A549 (cell line): ENCODE measurements around the gene ARL10.

Experiments
- EP300 ChIP-seq, 2 experiments: fragments of >200 bp; sonication (Bioruptor Twin); formaldehyde crosslinking; IDR thresholded peaks; 2 replicates in 1 of 2; 3 replicates in 1 of 2; pipeline ENCODE4 v1.6.1; 2016 to 2017
- POLR2A ChIP-seq: IDR thresholded peaks from 2 replicates; pipeline ENCODE4 v1.6.1; 2012; ENCODE audit warnings: mild to moderate bottlenecking, low read length
- POLR2AphosphoS2 ChIP-seq: conservative IDR thresholded peaks from 2 replicates; pipeline ENCODE4 v1.6.1; 2012; ENCODE audit warnings: low read length, improper control_type of control experiment, inconsistent platforms
- RAD21 ChIP-seq, 2 experiments: fragments of >200 bp in 1 of 2; sonication (Bioruptor Twin) in 1 of 2; formaldehyde crosslinking in 1 of 2; IDR thresholded peaks in 1 of 2; conservative IDR thresholded peaks in 1 of 2; 2 replicates in 1 of 2; 3 replicates in 1 of 2; pipeline ENCODE4 v1.6.1; 2012 to 2018; ENCODE audit warnings: inconsistent platforms in 1 of 2
- TF ChIP-seq, protein P1 (sequence below): fragments of >200 bp; sonication (Bioruptor Twin); formaldehyde crosslinking; IDR thresholded peaks from 3 replicates; pipeline ENCODE4 v1.5.1; 2016

DNA sequence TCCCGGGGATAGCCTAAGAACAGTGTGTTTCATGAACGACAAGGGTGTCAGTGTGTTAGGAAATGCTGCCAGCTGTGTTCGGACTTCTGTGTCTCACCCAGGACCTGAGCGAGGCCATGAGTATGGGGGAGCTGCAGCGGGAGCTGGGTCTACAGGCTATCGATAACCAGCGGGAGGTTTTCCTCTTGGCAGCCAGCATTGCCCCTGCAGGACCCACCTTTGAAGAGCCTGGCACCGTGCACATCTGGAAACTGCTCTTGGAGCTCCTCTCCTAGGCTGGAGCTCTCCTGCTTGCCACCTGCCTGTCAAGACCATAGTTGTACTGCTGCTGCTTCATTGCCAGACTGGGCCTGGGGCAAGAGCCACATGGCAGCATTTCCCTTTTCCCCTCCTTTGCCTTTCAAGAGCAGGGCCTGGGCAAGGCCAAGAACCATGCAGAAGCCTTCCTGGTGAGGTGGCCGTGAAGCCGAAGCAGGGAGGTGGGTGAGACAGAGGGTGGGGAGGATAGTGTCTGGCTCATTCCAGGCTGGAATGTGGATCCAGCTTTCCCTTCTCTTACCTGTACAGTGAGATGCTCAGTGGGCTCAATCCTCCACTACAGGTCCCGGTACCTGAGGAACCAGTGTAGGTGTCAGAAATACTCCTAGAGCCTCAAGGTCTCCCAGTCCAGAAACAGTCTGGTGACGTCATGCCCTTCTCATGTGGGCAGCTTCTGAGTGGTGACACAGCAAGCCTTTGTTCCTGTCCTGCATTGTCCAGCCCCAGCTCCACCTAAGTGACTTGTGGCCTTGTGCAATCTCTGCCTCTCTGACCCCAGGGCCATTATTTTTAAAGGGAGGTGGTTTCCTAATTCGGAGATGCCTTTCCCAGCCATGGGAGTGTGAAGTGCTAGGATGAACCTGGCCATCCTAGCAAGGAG lies 6.6 kb downstream of the ARL10 start:
- TF ChIP-seq, protein P1, sequence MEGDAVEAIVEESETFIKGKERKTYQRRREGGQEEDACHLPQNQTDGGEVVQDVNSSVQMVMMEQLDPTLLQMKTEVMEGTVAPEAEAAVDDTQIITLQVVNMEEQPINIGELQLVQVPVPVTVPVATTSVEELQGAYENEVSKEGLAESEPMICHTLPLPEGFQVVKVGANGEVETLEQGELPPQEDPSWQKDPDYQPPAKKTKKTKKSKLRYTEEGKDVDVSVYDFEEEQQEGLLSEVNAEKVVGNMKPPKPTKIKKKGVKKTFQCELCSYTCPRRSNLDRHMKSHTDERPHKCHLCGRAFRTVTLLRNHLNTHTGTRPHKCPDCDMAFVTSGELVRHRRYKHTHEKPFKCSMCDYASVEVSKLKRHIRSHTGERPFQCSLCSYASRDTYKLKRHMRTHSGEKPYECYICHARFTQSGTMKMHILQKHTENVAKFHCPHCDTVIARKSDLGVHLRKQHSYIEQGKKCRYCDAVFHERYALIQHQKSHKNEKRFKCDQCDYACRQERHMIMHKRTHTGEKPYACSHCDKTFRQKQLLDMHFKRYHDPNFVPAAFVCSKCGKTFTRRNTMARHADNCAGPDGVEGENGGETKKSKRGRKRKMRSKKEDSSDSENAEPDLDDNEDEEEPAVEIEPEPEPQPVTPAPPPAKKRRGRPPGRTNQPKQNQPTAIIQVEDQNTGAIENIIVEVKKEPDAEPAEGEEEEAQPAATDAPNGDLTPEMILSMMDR, result no peak
- no peak for TF ChIP-seq RAD21 (conservative IDR thresholded peaks at IDR 0.05 in 1 of 2, IDR thresholded peaks at IDR 0.05 in 1 of 2)
- no peak for TF ChIP-seq POLR2AphosphoS2
- no peak for TF ChIP-seq POLR2A
- TF ChIP-seq EP300 (IDR thresholded peaks at IDR 0.05), result no peak
